GM18520 (cell line): ENCODE results near the gene OTOS.

ENCODE experiments used
- ATAC-seq: cut with Tn5 transposase; IDR thresholded peaks from one replicate; pipeline ENCODE4 v1.9.1; 2021; ENCODE audit not compliant: unreplicated experiment

Gene OTOS

DNA sequence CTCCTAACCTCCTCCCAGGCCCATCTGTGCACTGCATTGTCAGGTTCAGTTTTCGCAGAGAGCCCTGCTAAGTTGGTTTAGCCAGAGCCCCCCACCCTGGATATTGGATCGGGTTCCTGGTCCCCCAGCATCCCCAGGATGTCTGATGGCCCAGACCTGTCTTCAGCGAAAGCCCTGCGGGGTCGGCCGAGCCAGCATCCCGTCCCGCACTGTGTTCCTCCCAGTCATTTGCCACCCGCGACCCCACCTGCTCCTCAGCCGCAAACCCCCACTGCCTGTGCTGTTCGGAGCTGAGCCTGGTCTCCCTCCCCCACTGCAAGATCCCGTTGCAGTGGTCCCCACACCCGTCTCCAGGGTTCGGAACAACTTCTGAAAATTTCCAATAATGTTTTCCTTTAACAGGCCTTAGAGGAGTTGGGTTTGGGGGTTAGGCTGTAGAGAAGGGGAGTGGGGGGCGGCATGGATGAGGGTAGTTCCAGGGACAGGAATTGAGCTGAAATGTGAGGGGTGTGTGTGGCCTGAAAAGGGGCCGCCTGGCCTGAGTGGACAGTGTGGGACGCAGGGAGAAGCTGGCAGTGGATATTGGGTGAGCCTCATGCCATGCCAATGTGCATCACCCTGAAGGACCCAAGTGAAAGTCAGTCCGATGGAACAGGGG is 2.7 kb downstream of the OTOS start:
- ATAC-seq: no peak

DNA sequence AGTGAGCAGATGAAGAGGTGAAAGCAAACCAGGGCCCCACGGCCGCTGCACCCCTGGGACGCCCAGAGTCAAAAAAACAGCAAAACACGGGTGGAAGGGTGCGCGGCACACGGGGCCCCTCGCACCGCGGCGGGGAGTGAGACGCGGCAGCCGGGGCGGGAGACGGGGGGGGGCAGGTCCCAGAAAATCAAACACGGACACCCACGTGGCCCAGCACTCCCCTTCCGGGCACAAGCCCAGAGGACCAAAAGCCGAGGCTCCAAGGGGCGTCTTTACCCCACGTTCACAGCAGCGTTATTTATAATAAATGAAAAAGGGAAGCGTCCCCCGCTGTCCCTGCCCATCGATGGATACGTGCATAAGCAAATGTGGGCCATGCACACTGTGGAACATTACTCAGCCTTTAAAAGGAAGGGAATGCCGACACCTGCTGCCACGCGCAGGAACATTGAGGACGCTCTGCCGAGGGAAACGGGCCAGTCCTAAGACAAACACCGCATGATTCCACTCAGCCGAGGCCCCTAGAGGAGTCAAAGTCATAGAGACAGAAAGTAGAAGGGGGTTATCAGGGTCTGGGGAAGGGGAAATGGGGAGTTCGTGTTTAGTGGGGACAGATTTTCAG is 3.7 kb downstream of the OTOS start:
- ATAC-seq: no peak

DNA sequence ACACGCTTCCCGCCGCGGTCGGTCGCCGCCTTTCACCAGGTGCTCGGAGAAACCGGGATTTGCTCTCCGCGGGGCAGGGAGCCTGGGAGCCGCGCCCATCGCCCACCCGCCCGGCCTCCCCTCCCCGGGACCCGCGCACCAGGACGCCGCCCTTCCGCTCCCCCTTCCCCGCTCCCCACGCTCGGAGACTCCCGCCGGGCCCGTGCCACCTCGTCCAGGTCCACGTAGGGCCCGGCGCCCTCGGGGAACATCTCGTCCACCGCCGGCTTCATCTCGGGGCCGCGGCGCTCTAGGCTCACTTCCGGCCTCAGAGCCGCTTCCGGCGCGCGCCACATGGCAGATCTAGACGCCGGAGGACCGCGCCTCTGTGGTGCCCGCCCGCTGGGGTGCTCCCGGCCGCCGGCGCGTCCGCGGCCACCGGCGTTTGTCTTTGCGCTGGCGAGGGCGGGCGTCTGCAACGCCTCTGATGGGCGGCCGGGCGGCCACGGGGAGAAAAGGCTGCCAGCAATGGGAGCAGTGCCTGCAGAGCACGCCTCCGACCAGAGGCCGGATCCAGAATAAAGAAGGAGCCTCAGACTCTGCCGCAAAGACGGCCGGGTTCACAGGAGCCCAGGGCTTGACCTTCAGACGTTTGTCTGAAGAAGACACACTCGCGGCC is 4.3 kb downstream of the OTOS start, which contains the start of gene COPS9:
Gene COPS9 (minus strand): TSS at position 293 of the 658 bp plus-strand sequence. CDS start 21 bp downstream, at position 272.
- ATAC-seq: peak; percentile 69

DNA sequence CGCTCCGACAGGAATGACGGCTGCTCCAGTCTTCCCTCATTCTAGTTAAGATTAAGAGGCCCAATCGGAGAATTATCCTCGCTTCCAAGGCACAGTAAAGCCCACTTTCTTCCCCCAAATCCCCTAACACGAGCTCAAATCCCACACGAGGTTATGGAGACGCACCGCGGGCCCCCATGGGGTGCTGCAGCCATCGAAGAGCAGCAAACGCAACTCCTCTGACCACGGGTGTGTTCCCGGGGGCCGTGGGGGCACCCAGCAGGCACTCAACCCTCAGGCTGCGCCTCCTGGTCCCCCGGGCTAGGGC is 4.8 kb downstream of the OTOS start:
- no peak for ATAC-seq

DNA sequence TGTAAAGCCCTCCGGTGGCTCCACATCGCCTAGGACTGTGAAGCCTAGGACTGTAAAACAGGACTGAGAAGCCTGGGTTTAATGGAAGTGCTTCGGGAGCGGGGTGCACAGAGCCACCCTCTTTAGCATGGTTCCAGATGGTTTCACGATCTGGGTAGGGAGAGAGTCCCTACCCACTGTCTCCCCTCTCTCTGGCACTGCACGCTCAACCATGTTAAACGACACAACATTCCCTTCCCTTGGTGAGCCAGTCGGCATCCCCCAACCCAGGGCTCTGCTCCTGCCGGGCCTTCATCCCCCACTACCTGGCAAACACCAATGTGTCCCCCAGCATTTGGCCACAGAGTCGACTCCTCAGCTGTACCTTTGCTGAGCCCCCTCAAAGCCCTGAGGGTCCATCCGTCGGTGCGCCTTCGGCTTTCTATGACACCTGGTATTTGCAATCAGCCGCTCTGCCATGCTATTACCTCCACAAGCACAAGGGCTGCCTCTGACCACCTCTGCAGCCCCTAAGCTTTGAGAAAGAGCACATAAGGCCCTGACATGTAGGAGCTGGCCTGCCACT is 5.4 kb downstream of the OTOS start:
- no peak for ATAC-seq

DNA sequence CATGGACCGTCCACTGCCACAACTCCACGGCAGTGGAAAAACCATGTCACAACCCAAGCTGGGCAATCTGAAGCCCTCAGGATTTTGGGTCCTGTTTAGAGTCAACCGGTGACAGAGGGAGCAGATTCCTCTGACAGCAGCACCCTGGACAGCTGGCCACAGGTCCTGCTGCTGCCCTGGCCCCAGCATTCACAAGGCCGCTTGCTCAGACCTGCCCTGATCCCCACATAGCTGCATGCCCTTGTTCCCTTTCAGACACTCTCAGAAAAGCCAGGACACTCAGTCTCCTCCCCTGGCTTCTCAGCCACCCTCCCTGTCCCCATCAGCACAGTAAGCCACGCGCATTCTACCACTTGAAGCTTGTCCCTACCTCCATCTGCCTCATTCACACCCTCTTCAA is 6.0 kb downstream of the OTOS start:
- ATAC-seq: no peak

DNA sequence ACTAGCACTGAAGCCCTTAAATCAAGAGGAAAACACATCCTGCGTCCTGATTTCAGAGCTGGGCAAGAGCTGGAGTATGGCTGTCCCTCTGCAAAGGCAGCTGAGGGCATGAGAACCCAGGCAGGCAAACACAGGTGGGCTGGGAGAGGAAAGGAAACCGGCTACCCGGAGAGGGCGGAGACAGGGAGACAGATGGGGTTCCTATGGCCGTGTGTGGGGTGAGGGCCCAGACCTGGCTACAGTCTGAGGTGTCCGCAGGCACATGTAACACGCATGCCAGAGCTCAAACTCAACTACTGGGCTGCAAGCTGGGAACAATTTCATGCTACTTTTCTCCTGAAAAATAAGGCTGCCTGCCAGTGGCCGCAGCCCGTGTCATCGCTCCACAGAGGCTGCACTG is 7.1 kb downstream of the OTOS start:
- ATAC-seq: no peak

DNA sequence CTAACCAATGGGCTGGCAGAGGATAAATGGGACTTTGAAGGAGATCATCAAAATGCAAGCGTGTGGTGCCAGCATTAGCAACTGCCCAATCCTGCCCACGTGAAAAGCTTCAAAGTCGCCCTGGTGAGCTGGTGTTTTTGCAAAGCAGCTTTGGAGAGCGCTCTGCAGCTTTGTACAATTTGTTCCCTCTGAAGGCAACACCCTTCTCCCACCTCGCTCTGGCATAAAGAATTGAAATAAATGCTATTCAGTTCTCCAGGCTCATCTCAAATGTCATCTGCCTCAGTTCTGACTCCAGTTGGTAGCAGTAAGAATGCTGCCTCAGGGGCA is 7.8 kb downstream of the OTOS start:
- no peak for ATAC-seq

GRCh38 chr2:240131941-240132650 is 8.4 kb downstream of the OTOS start:
- ATAC-seq: no peak

- ATAC-seq: no peak
These were observed 9.2 kb downstream of the OTOS start for GRCh38 chr2:240131296-240131695.

GRCh38 chr2:240130393-240131195 is 9.9 kb downstream of the OTOS start:
- no peak for ATAC-seq

DNA sequence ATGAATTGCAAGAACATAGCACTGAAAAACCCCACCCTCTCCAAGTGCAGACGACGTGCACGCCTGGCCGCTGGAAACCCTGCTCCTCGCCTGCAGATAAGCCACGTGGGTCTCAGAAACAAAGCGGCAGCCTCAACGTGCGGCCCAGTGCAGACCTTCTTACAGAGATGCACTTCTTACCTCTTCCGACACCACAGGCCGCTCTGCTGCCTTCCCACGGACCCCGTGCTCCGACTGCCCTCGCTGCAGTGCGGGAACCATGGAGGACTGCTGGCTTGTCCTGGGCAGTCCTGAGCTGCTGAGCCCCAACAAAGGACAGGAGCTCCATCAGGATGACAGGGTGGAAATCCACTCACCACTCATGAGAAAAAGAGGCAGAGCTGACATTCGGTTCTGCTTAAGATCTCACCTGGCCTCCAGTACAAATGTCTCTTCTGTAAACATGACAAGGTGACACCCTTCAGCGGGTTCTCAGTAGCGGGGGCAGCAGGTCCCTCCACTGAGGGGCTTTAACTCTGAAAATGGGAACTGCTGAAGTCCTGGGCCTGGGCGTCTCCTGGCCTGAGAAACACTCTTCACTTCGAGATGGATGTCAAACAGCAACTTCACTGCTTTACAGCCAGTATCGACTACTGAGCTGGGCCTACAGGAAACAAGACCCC is 10.6 kb downstream of the OTOS start:
- ATAC-seq: no peak

GRCh38 chr2:240129311-240129710 is 11.1 kb downstream of the OTOS start:
- no peak for ATAC-seq

DNA sequence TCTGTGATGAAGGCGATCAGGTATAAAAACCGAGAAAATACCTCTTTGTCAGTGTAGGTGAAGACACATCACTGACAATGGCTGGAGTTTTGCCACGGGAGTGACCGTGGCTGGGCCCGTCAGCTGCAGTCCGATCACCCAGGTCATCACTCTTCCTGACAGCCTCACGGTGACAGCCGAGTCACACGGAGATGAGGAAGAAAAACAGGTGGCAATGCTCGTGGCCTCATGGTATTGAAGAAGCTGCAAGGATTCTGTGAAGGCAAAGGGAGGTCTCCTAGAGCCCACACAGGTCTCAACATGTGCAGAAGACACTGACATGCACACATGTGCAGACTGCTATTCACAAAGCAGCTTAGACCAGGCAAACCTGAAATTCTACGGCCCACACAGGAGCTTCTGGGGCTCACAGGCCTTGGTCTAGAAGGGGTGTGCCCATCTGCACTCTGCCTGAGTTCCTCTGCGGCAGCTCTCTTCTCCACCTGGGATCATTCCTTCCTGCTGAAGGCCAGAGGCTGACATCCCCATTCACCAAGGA is 11.8 kb downstream of the OTOS start:
- ATAC-seq: no peak

DNA sequence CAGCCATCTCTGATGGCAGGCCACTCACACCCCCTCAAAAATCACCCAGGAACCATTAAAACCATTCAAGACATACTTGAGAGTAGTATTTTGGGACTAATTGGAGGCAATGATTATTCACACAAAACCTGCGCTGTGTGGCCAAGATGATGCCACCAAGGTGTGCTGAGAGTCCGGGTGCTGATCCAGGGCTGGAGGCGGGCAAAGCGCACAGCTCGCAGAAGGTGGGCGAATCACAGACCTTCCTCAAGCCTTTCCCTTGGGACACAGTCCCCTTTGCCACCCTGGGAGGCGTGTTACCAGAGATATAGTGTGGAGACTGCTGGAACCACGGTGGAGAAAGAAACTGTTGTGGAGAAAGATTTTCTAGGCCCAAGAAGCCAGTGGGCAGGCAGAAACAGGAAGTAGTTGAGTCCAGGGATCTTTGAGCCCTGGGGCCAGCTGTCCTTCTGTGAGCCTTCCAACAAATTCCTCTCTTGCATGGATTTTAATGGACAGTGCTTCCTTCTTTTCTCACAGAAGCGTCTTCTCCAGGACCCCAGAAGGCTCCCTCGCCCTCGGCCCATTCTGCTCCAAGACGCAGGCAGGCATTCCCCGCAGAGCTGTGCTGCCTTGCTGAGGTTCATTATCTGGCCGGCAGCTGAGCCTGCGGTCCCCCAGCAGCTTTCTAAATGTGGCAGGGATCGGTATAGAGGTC is 12.4 kb downstream of the OTOS start:
- ATAC-seq: no peak

GRCh38 chr2:240127191-240127750 is 13.2 kb downstream of the OTOS start:
- ATAC-seq: no peak

GRCh38 chr2:240126731-240127130 is 13.7 kb downstream of the OTOS start:
- no peak for ATAC-seq

DNA sequence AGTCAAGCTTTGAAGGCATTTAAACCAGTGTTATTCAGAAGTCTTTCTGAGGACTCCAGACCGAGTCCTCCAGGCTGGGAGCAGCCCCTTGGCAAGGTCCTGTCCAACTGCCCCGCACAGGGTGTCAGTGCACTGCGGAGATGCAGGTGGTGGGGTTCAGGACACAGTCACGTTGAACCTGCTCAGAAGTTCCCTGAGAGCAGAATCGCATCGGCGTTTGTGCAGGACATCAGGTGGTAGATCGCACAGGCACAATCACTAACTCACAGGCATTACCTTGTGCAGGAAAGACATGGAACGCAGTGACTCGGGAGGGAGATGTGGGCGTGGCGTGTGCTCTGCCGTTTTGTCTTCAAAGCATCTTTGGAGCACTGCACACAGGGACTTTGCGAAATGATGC is 14.7 kb downstream of the OTOS start:
- ATAC-seq: no peak

GRCh38 chr2:240124651-240125030 is 15.8 kb downstream of the OTOS start:
- no peak for ATAC-seq
